NOMO-1 (cell line): ENCODE measurements around the gene THBS4.

ENCODE experiments used
- DNase-seq, 2 experiments: peaks; one replicate each; lab custom pipeline; 2025; ENCODE audit not compliant: unreplicated experiment in 2 of 2; lab: John Stamatoyannopoulos, UW

The THBS4 gene

DNA sequence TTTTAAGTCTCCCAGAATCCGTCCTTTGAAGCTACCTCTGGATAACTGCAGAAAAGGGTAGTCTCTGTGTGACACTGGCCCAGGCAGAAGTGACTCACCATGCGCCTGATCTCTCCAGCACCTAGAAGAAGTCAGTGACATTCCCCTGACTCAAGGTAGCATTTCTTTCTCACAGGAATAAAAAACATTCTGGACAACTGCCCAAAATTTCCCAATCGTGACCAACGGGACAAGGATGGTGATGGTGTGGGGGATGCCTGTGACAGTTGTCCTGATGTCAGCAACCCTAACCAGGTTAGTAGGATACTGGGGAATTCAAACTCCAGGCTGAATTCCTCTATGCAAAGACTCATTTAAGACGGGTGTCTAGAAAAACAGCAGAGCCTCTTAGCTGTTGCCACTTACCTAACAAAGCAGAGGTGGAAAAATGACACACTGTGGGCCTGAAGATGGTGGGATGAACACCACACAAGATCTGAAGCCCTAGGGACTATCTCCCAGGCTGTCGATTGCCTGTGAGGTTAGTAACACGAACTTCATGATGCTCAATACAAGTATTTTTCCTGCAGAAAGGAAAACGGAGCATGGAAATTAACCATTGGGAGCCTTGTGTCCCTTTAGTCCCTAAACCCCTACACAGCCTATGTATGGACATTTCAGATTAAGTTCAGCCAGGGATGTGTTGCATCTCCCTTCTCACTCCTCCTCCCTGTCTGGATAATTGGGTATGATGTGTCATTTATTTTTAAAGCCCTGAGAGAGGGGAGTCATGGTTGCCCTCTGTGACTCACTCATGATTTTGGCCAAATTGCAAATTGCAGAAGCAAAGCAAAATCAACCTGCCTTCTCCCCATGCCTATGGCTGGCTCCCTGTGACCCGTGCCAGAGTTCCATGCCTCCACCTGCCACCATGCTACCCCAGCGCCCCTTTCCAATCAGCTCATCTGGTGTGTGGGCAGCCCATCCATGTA is 37.2 kb downstream of the THBS4 start:
- peak; percentile 5 to 30 for DNase-seq

DNA sequence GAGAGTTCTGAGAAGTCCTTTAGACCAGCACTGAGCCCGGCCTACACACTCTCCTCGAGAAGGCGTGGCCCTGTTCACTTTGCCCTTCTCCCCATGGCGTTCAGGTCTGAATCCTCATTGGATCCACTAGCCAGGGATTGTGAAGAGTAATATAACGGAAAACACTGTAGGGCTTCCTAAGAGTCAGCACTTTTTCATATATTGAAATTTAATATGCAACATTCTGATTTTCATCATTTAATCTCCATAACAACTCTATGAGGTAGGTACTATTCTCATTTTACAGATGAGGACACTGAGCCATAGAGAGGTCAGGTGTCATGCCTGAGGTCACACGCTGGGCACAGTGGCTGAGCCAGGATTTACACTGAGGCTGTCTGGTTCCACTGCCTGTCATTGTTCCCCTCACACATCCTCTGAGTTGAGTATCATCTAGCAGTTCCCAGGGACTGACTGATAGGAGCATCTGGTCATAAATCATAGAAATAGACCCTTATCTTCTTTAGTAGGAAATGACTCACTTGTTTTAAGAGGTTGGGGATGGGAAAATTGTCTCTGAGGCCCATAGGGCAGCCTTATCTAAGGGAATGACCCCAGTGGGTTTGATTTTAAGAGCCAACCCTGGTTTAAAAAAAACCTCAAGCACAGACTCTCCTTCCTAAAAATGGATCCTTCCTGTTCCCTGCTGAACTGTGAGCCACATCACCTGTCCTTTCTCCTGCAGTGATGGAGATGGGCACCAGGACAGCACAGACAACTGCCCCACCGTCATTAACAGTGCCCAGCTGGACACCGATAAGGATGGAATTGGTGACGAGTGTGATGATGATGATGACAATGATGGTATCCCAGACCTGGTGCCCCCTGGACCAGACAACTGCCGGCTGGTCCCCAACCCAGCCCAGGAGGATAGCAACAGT is 41.2 kb downstream of the THBS4 start:
- DNase-seq, result no peak

DNA sequence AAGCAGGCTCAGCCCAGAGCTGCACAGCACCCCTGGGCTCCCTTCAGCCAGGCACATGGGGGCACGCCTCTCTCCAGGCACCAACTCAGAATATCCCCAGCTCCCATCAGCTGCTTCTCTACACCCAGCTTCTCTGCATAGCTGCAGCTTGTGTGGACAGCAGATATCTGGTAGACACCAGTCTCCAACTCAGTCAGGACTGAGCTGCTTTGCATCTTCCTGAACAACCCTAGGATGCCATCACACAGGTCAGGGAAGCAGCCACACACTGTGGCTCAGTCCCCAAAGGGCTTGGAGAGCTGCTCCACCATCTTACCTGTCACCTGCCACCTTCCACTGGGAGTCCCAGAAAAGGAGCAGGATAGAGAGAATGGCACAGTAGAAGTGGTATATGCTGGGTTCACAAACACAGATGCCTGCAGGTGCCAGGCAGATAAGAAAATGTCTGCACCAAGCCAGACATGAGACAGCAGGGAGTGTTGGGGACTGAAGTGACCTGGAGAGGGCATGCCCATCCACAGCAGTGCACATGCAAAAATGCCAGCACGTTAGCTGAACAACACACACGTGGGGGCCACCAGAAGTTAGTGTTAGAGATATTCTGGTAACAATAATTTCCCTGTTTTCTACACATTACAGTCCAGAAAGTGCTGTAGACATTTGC is 42.0 kb downstream of the THBS4 start:
- no peak for DNase-seq

DNA sequence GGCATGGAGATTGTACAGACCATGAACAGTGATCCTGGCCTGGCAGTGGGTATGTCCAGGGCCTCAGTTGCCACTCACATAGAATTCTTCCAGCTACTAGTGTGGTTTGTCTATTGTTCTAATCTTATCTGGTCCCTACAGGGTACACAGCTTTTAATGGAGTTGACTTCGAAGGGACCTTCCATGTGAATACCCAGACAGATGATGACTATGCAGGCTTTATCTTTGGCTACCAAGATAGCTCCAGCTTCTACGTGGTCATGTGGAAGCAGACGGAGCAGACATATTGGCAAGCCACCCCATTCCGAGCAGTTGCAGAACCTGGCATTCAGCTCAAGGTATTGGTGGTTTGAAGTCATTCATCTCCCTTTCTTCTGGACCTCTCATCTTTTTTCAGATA is 43.8 kb downstream of the THBS4 start:
- DNase-seq, result no peak

DNA sequence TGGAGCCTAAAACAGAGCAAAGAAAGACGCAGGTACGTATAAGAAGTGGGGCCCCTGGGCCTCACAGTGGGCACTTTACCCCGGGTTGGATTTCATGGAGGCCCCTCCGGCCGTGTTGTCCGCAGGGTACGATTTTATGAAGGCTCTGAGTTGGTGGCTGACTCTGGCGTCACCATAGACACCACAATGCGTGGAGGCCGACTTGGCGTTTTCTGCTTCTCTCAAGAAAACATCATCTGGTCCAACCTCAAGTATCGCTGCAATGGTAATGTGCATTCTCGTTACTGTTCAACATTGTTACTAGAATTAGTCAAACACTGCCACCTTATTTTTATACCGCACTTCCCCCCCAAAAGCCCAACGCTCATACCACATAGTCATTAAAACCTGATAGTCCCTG is 47.1 kb downstream of the THBS4 start:
- DNase-seq, result no peak

DNA sequence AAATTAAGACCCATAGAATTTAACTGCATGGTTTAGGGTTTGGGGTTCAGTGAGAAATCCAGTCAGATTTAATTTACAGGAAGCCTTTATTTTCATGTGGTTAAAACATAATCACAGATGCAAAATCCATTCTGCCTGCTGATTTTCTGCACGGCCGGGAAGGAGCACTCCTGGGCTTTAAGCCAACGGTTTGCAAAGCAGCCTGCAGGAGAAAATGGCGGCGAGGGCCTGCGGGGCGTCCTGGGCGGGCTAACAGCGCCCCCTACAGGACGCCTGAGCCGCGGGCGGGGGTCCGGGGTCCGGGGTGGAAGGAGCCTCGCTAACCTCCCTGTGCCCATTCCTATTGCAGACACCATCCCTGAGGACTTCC is 47.6 kb downstream of the THBS4 start:
- DNase-seq, result no peak

DNA sequence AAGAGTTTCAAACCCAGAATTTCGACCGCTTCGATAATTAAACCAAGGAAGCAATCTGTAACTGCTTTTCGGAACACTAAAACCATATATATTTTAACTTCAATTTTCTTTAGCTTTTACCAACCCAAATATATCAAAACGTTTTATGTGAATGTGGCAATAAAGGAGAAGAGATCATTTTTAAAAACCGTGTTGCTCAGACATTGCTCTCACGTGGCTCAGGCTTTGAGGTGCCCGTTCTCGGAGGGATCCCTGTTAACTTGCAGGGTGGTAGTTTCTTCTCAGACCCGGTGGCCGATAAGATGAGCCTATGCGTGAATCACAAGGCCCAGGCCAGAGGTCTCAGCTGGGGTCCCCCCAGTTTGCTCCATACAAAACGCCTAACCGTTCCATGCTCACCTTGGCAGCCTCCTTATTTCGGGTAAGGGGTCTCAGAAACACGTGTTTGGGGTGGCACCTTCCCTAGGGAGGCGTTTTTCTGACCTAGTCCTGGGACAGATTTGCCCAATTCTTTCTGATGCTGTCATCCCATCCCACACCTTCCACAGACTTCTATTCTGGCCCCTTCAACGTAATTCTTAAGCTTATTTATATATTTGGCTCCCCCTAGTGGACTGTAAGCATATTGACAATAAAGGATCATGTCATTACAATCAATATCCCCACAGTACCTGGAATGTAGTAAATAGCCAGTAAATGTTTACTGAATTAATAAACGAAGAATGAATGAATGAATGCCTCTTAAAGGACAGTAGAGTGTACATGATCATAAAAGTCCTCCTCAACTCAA is 48.1 kb downstream of the THBS4 start:
- peak; percentile 58 to 60 for DNase-seq

DNA sequence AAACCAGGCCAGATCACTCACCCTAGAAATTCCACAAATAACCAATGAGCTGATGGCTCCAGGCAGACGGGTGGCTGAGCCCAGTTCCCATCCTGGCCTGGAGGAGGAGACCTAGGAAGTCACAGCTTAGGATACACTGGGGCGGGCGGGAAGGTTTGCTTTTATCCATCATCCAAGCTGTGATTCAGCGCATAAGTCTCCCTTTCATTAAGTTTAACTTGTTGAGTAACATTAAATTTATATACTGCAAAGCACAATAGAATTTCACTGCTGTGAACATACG is 55.7 kb downstream of the THBS4 start:
- no peak for DNase-seq

DNA sequence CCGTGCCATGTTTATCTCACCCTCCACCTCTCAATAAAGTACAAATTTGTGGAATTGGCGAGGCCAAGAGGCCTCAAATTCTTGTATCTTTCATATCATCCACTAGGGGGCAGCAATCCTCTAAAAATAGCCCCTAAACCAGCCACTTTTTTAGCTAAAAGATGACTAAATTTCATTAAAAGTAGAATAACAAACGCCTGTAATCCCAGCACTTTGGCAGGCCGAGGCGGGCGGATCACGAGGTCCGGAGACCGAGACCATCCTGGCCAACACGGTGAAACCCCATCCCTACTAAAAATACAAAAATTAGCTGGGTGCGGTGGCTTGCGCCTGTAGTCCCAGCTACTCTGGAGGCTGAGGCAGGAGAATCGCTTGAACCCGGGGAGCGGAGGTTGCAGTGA is 56.6 kb downstream of the THBS4 start:
- peak; percentile 64 for DNase-seq

DNA sequence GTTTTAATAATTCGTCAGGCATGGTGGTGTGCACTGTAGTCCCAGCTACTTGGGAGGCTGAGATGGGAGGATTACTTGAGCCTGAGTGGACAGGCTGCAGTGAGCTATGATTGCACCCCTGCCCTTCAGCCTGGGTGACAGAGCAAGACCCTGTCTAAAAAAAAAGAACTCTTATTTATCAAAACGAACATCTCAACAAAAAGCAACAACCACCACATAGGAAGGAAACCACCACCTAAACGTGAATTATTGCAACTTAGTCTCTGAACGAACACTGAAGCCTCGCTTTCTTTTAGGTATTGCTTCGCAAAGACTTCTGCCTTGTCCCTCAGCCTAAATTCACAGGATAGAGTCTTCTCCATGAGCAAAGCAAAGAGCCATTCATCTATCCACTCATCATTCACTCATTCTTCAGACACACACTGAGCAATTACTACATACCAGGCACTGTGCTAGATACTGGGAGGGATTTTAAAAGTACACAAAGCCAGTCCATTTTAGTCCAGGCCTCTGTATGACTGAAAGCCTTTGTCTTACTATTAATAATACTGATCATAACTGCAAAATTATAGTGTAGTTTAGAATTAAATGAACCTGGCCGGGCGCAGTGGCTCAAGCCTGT is 57.4 kb downstream of the THBS4 start:
- no peak for DNase-seq

DNA sequence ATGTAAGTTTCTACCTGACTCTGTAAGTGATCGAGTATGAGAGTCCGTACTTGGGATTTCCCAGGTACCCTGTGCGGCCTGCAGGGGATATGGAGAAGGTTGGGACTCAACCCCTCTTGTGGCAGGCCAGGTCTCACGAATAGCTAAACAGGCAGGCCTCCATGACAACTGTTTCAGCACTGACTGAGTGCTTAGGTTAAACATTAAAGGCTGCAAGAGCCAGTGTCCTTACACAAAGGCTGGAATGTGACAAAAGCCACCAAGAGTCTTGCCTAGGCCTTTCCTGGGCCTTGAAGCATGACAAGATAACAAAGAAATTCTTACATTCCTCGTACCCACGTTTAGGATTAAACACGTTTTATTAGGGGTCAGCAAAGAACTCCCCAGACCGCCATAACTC is 58.6 kb downstream of the THBS4 start:
- no peak for DNase-seq

DNA sequence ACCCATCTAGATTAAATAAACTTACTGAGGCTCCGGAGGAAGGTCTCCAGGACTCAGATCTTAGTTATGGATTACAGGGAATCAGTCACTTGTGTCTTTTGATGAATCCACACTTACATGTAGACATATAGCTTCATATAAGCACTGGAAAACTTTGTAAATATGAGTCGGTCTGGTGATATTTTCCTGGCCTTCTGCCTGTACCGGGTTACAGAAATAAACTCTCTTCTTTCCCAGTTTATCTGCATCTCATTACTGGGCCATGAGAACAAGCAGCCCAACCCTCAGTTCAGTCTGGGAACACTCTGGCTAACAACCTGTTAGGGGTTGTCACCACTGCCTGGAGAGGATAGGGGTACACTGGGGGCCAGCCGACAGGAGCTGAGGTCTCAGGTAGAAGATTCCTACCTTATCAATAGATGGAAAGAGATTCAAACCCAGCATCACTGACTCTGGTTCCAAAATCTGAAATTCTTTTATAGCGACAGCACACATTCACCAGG is 59.1 kb downstream of the THBS4 start:
- no peak for DNase-seq

DNA sequence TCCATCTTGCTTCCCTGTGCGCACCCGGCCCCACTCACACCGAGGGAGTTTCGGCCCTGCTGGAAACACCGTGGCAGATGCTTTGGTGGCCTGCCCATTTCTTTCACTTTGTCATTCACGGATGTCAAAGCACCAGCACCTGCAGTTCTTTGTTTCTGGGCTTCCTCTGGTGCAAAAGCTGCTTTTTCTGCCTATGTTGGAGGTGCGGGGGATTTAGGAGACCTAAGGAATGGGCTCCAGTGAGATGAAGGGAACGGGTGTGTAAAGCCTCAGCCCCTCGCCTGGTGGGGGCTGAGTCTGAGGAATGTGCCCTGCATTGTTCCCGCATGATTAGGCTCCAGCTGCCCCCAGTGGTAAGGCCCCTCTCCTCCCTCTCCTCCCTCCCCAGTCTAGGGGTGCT is 62.3 kb downstream of the THBS4 start:
- no peak for DNase-seq

DNA sequence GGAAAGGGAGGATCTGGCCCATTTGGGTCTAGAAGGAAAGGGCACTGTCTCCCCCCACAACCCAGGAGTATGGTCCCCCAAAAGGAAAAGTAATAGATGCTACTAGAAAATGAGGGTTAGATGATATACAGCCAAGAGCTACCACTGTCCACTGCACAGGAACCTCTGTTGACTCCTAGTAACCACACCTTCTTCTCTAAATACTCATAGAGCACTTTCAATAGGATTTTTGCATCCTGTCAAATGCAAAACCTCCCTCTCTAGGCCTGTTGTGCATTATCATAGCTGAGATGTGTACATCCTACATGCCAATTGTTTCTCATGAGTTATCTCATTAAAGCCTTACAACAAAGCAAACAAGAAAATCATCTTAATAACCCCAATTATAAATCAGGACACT is 66.8 kb downstream of the THBS4 start:
- no peak for DNase-seq

DNA sequence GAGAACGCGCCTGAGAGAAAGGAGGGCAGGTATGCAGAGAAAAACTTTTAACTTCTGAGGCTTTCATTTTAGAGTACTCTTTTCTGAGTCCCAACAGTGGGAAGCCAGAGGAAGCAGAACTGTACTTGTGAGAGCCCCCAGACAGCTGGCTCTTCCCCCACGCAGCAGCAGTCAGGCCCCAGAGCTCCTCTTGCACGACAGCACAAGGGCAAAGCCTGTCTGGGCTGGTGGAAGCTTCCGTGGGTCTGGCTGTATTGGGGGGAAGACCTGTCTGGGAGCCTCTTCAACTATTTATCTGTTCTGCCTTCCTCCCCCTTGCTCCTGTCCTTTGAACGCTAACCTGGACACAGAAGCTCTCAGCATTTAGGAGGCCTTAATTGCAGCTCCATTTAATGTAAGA is 68.2 kb downstream of the THBS4 start:
- no peak for DNase-seq

DNA sequence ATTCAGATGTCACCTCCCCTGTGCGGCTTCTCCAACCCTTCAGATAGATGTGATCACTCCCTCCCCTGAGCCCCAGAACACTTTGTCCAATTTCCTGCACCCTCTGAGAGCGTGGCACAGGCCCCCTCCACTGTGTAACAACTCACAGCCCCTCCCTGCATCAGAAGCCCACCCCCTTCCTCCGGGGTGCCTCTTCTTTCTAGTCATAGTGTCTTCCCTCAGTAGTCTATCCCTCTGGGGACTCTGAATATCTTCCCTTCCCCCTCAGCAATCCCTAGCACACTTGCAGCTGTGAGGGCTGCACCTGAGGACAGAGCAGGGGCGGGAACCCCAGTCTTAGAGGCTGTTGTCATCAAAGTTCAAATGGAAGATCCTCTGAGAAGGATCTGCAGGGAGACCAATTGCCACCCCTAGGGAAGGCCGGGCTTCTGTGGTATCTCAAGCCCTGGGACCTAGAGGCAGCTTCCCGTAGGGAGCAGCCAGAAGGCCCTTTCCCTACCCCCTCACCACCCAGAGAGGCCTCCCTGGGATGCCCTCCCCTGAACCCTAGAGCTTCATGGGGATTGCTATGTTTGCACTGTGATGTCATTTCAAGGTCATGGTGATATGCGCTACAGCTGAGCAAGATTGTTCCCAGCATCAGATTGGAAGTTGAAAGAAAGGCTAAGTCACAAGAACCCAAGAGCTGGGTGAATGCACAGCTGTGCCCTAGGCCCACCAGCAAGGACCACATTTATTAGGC is 70.7 kb downstream of the THBS4 start:
- no peak for DNase-seq

DNA sequence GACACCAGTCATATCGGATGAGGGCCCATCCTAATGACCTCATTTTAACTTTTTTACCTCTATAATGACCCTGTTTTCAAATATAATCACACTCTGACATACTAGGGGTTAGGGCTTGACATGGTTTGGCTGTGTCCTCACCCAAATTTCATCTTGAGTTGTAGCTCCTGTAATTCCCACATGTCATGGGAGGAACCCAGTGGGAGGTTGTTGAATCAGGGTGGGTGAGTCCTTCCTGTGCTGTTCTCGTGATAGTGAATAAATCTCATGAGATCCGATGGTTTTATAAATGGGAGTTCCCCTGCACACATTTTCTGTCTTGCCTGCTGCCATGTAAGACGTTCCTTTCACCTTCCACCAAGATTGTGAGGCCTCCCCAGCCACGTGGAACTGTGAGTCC is 71.8 kb downstream of the THBS4 start:
- no peak for DNase-seq

DNA sequence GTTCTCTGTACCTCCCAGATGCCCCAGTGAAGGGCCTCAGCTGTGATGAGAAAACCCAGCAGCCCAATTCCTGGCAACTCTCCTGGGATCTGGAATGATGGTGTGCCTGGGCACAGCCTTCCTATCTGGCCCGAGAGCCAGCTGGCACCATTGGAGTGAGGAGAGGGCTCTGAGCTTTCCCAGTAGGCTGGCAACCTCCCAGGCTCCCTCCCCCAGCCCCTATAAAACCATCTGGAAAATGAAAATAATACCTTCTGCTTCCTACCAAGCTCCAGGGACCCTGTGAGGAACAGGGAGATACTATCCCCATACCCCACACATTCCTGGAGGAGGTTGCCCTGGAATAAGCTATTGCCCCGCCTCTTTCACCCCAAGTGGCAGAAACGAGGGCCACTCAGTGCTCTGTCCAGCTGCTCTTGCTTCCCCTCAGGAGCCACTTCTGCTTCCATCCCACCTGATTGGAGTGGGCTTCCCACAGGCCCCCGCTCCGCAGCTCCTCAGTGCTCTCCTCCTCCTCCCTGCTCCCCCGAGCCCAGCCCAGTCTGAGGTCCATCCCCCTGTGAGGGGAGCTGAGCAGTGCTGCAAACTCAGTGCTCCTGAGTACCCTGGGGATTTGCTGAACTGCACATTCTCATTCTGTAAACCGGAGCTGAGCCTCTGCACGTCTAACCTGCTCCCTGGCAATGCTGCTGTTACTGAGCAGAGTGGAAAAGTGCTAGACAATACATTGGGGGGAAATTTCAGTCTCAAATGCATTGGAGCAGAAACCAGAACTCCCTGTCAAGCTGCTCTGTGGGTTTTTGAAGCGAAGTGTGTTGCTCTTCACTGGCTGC is 74.7 kb downstream of the THBS4 start:
- no peak for DNase-seq
